Activated B cell treated with CpG ODN at 0.5 μM for 24 hours (primary cell): ENCODE data around the gene LYRM1. TPM values are rescaled to one million over a fixed set of nuclear protein-coding genes. Genes with fewer than 3 reads are reported as not detected.
"Not testable (repeated sequence)": the region's sequence is repeated elsewhere in the genome, so short reads cannot be mapped to it uniquely, and the experiment has no call there.

Experiments used
- ATAC-seq: fragments of 200-7000 bp; cut with Tn5 transposase; one replicate; pipeline ENCODE4 v1.10.0; 2021; ENCODE audit warnings: low read depth, mild to moderate bottlenecking, moderate library complexity
- CTCF ChIA-PET: fragments of 350-600 bp; sonication (Branson Sonifier 250); formaldehyde crosslinking; loops from one replicate; lab custom pipeline; 2021; ENCODE audit warnings: antibody characterized with exemption; lab: Charles Lee
- POLR2A ChIA-PET: fragments of 350-600 bp; sonication (Branson Sonifier 250); formaldehyde crosslinking; loops from one replicate; lab custom pipeline; 2021; ENCODE audit warnings: antibody characterized with exemption; lab: Charles Lee
- DNase-seq: peaks from one replicate; pipeline ENCODE4 v3.0.0; 2022
- H3K27ac Mint-ChIP-seq: one replicate; pipeline ENCODE4 v1.8.0; 2020; ENCODE audit warnings: mixed read lengths
- H3K27me3 Mint-ChIP-seq: one replicate; pipeline ENCODE4 v1.8.0; 2021; ENCODE audit warnings: mixed read lengths
- H3K36me3 Mint-ChIP-seq: one replicate; pipeline ENCODE4 v1.8.0; 2021; ENCODE audit warnings: low read depth, mixed read lengths
- H3K4me1 Mint-ChIP-seq: one replicate; pipeline ENCODE4 v1.8.0; 2021; ENCODE audit warnings: mixed read lengths
- H3K4me3 Mint-ChIP-seq: one replicate; pipeline ENCODE4 v1.8.0; 2020; ENCODE audit warnings: mild to moderate bottlenecking, mixed read lengths
- H3K9me3 Mint-ChIP-seq: one replicate; pipeline ENCODE4 v1.8.0; 2020; ENCODE audit warnings: mixed read lengths
- intact Hi-C: fragments of 100-400 bp; cut with micrococcal nuclease; formaldehyde crosslinking; loops from one replicate; pipeline ENCODE4 v1.15.1; 2024
- total RNA-seq: library from RNA; stranded (reverse); gene quantifications from 2 replicates; pipeline ENCODE4 v1.2.3, GENCODE V29; 2022
- TF ChIP-seq, protein P1 (sequence below): fragments of 200-600 bp; IDR thresholded peaks from one replicate; pipeline ENCODE4 v1.8.0; 2022; ENCODE audit warnings: antibody characterized with exemption, mild to moderate bottlenecking

The LYRM1 gene
- total RNA-seq, 1 donor from 2014 or later, result 20.7 TPM

GRCh38 chr16:20969386-20969785, 68.8 kb downstream of the LYRM1 start:
- no peaks in the 10 kb centered on the region for H3K27me3 Mint-ChIP-seq
- no peaks in the 10 kb centered on the region for H3K9me3 Mint-ChIP-seq
- H3K27ac Mint-ChIP-seq, result no peak overlapping the region
- ChIA-PET CTCF (no interaction called here), POLR2A (no interaction called here)
- TF ChIP-seq, protein P1, sequence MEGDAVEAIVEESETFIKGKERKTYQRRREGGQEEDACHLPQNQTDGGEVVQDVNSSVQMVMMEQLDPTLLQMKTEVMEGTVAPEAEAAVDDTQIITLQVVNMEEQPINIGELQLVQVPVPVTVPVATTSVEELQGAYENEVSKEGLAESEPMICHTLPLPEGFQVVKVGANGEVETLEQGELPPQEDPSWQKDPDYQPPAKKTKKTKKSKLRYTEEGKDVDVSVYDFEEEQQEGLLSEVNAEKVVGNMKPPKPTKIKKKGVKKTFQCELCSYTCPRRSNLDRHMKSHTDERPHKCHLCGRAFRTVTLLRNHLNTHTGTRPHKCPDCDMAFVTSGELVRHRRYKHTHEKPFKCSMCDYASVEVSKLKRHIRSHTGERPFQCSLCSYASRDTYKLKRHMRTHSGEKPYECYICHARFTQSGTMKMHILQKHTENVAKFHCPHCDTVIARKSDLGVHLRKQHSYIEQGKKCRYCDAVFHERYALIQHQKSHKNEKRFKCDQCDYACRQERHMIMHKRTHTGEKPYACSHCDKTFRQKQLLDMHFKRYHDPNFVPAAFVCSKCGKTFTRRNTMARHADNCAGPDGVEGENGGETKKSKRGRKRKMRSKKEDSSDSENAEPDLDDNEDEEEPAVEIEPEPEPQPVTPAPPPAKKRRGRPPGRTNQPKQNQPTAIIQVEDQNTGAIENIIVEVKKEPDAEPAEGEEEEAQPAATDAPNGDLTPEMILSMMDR, result no peak
- no peaks in the 10 kb centered on the region for H3K4me1 Mint-ChIP-seq
- DNase-seq (no peak), ATAC-seq (no peak)
- H3K36me3 Mint-ChIP-seq, result no peaks in the 10 kb centered on the region
- H3K4me3 Mint-ChIP-seq, result no peak overlapping the region
- intact Hi-C loops, result no loop called here

DNA sequence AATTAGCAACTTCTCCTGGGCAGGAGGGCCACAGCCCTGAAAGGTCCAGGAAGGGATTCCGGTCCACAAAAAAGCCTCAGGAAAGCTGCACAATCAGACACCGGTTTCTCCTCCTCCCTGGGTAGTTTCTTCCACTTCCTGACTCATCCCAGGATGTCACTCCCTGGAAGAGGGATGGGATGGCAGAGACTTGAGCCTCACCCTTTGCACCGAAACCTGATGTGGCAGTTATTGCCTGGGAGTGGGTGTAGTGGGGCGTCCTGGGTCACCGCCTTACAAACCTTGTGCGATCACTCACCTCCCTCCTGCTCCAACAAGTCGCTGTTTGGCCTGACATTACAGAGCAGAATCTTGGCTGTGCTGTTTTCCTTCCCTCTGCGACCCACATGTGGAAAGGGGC, 70.8 kb downstream of the LYRM1 start:
- ChIA-PET CTCF (no interaction called here), POLR2A (no interaction called here)
- H3K27me3 Mint-ChIP-seq, result peaks cover 3% of the 10 kb centered on the region

DNA sequence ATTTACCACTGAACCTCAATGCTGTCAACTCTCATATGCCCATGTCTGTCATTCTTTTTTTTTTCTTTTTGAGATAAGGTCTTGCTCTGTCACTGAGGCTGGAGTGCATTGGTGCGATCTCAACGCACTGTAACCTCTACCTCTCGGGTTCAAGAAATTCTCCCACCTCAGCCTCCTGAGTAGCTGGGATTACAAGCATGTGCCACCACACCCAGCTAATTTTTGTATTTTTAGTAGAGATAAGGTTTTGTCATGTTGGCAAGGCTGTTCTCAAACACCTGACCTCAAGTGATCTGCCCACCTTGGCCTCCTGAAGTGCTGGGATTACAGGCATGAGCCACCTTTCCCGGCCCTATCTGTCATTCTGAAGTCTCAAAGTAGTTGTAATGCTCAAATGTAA, 72.6 kb downstream of the LYRM1 start:
- H3K9me3 Mint-ChIP-seq, ATAC-seq, H3K4me3 Mint-ChIP-seq, H3K36me3 Mint-ChIP-seq, CTCF ChIA-PET, H3K27me3 Mint-ChIP-seq, intact Hi-C loops, DNase-seq, H3K27ac Mint-ChIP-seq, H3K4me1 Mint-ChIP-seq: not testable (repeated sequence)
- POLR2A ChIA-PET, result interaction anchor here (0.6 kb wide), 1 partner anchor 35 kb away, joined by 5 read pairs; no protein-coding TSS in a partner anchor

More for the DNA sequence above, 70.8 kb downstream of the LYRM1 start:
- H3K4me1 Mint-ChIP-seq, result no peaks in the 10 kb centered on the region
- TF ChIP-seq, protein P1, result no peak
- H3K4me3 Mint-ChIP-seq, result no peak overlapping the region
- H3K36me3 Mint-ChIP-seq, result no peaks in the 10 kb centered on the region
- ATAC-seq (no peak), DNase-seq (no peak)
- H3K27ac Mint-ChIP-seq, result no peak overlapping the region
- intact Hi-C loops, result no loop called here
- H3K9me3 Mint-ChIP-seq, result no peaks in the 10 kb centered on the region

Other genes with a start within 250 kb of the LYRM1 start
- gene ACSM1, start 203.1 kb upstream of the LYRM1 start, total RNA-seq, result 0.44 and 0.60 TPM in 2 replicates
- 41.1 and 42.2 TPM in 2 replicates for gene THUMPD1, start 159.0 kb upstream of the LYRM1 start, total RNA-seq
- gene ACSM3, start 136.8 kb upstream of the LYRM1 start, total RNA-seq, result 12.8 and 13.6 TPM in 2 replicates
- 4.3 and 4.5 TPM in 2 replicates for gene ERI2, start 94.3 kb upstream of the LYRM1 start, total RNA-seq
- gene REXO5, start 94.2 kb upstream of the LYRM1 start, total RNA-seq, result 0.44 and 0.83 TPM in 2 replicates
- 4.1 and 4.7 TPM in 2 replicates for gene DCUN1D3, start 413 bp upstream of the LYRM1 start, total RNA-seq